Neural crest cell (in vitro differentiated cells): ENCODE data around the gene COL23A1. TPM values are rescaled to one million over a fixed set of nuclear protein-coding genes. Genes with fewer than 3 reads are reported as not detected.
"Not testable (repeated sequence)": the region's sequence is repeated elsewhere in the genome, so short reads cannot be mapped to it uniquely, and the experiment has no call there.

Experiments used
- DNase-seq: peaks from one replicate; pipeline ENCODE4 v3.0.0; 2021; ENCODE audit warnings: low read depth, mixed read lengths, low spot score
- H3K27ac Mint-ChIP-seq: one replicate; pipeline ENCODE4 v1.8.0; 2021; ENCODE audit warnings: mild to moderate bottlenecking, mixed read lengths; ENCODE audit not compliant: unreplicated experiment
- H3K27me3 Mint-ChIP-seq: 2 replicates; pipeline ENCODE4 v1.8.0; 2021; ENCODE audit warnings: low read depth, mild to moderate bottlenecking, mixed read lengths
- H3K36me3 Mint-ChIP-seq: 2 replicates; pipeline ENCODE4 v1.8.0; 2021; ENCODE audit warnings: low read depth, mild to moderate bottlenecking, mixed read lengths
- H3K4me1 Mint-ChIP-seq: 2 replicates; pipeline ENCODE4 v1.8.0; 2021; ENCODE audit warnings: mixed read lengths
- H3K4me3 Mint-ChIP-seq: one replicate; pipeline ENCODE4 v1.8.0; 2021; ENCODE audit warnings: mild to moderate bottlenecking, mixed read lengths
- H3K9me3 Mint-ChIP-seq: 2 replicates; pipeline ENCODE4 v1.8.0; 2021; ENCODE audit warnings: mixed read lengths
- total RNA-seq: library from RNA; stranded (reverse); gene quantifications from 2 replicates; pipeline ENCODE4 v1.2.1, GENCODE V29; 2021
- TF ChIP-seq, protein P1 (sequence below): fragments of 200-600 bp; sonication (generic); conservative IDR thresholded peaks from 2 replicates; pipeline ENCODE4 v1.5.0; 2021; ENCODE audit warnings: antibody characterized with exemption, mild to moderate bottlenecking

COL23A1 gene
- total RNA-seq, 1 donor from 2014 or later = 33.7 TPM

DNA sequence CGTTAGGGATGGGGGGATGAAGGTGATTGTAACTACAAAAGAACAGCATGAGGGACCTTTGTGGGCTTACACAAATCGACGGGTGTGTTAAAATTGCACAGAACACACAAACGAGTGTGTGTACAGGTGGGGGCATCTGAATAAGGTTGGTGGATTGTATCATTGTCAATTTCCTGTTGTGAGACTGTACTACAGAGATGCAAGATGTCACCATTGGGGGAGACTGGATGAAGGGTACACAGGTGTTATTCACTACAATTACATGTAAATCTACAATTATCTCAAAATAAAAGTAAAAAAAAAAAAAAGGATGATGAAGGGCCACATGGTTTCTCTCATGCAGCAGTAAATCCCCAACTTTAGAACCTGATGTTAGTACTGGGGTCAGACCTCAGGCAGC, 326.1 kb downstream of the COL23A1 start:
- no peaks in the 10 kb centered on the region for H3K27me3 Mint-ChIP-seq
- H3K36me3 Mint-ChIP-seq = peaks cover 2% of the 10 kb centered on the region
- H3K4me1 Mint-ChIP-seq = no peaks in the 10 kb centered on the region
- no peak overlapping the region for H3K4me3 Mint-ChIP-seq
- TF ChIP-seq, protein P1, sequence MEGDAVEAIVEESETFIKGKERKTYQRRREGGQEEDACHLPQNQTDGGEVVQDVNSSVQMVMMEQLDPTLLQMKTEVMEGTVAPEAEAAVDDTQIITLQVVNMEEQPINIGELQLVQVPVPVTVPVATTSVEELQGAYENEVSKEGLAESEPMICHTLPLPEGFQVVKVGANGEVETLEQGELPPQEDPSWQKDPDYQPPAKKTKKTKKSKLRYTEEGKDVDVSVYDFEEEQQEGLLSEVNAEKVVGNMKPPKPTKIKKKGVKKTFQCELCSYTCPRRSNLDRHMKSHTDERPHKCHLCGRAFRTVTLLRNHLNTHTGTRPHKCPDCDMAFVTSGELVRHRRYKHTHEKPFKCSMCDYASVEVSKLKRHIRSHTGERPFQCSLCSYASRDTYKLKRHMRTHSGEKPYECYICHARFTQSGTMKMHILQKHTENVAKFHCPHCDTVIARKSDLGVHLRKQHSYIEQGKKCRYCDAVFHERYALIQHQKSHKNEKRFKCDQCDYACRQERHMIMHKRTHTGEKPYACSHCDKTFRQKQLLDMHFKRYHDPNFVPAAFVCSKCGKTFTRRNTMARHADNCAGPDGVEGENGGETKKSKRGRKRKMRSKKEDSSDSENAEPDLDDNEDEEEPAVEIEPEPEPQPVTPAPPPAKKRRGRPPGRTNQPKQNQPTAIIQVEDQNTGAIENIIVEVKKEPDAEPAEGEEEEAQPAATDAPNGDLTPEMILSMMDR = no peak
- no peak overlapping the region for H3K27ac Mint-ChIP-seq
- DNase-seq = no peak
- no peaks in the 10 kb centered on the region for H3K9me3 Mint-ChIP-seq

DNA sequence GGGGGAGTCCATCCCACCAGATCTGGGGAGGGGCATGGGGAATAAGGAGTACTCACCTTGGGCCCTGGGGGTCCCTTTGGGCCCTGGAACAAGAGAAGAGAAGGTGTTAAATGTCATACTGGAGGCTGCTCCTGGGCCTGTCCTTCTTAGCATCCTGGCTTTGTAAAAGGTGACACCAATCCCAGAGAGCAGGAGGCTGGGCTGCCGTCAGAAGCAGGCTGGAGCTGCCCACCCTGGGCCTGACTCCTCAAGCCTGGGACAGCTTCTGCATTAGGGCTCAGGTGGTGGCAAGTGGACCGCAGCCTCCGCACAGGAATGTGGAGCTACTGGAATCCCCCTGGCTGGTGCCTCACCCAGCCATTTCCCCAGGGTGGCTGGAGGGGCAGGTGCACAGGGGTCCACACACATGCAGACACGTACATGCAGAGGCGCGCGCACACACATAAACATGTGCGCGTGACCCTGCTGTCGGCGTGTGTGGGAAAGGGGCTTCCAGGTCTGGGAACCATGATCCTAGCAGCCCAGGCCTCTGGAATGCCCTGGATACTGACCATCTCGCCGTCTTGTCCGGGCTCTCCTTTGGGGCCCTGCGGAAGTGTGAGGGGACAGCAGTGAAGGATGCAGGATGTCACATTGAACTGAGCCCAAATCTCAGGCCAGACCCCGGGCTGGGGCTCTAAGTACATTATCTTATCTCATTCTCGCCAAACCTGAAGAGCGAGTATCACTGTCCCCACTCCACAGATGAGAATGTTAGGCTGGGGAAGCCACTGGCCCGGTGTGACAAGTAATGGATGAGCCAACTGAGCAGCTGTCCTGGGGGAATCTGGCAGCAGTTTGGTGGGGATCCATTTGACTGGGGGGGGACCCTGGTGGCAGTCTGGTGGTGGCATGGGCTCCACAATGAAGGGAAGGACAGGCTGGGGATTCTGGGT, 328.3 kb downstream of the COL23A1 start:
- no peaks in the 10 kb centered on the region for H3K27me3 Mint-ChIP-seq
- no peak overlapping the region for H3K4me3 Mint-ChIP-seq
- TF ChIP-seq, protein P1 = no peak
- H3K4me1 Mint-ChIP-seq = no peaks in the 10 kb centered on the region
- peak overlapping the region; percentile 43 for H3K27ac Mint-ChIP-seq
- H3K36me3 Mint-ChIP-seq = peaks cover 2% of the 10 kb centered on the region
- no peaks in the 10 kb centered on the region for H3K9me3 Mint-ChIP-seq
- DNase-seq = no peak

DNA sequence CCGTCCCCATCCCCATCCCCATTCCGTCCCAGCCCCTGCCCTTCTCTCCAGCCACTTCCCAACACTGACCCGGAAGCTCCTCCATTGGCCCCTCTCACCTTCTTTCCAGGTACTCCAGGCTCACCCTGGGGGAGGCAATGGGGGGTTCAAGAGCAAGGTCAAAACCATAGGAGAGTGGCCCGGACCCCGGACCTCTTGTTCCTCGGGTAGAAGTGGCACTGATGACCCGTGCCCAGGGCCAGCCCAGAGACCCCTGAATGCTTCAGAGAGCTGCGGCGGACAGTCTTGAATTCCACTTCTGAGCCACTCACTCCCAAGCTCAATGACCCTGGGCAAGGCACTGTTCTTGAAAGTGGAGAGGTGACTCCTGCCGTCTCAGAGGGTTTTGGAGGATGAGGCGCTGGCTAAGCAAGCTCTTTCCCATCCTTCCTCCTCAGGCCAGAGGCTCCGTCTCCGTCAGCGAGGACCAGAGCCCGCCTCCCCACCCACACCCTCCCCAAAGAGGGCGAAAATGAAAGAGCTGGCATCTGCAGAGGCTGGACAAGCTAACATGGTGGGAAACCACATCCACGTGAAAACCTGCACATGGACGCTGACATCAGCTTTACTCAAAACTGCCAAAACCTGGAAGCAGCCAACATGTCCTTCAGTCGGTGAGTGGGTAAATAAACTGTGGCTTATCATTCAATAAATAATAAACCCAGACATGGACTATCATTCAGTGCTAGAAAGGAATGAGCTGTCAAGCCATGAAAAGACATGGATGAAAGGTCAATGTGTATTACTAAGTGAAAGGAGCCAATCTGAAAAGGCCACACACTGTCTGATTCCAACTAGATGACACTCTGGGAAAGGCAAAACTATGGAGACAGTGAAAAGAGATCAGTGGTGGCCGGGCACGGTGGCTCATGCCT, 330.3 kb downstream of the COL23A1 start:
- Mint-ChIP-seq H3K4me3 (no peak overlapping the region), H3K36me3 (peaks cover 2% of the 10 kb centered on the region), H3K9me3 (no peaks in the 10 kb centered on the region), H3K4me1 (no peaks in the 10 kb centered on the region), H3K27ac (peak overlapping the region; percentile 19), H3K27me3 (no peaks in the 10 kb centered on the region)
- TF ChIP-seq, protein P1 = no peak
- no peak for DNase-seq

DNA sequence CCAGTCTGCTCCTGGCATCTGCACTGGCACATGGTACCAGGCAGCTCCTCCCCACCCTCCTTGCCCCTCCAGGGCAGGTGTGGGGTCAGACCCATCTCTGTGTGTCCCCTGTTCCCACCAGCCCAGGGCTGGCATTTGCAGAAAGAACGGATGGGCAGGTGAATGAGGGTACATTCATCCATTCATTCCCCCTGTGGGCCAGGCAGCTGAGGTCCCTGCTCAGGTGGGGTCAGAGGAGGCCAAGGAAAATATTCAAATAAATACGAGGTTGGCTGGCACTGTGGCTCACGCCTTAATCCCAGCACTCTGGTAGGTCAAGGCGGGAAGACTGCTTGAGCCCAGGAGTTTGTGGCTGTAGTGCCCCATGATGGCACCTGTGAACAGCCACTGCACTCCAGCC, 332.5 kb downstream of the COL23A1 start:
- no peaks in the 10 kb centered on the region for H3K4me1 Mint-ChIP-seq
- no peak for DNase-seq
- no peaks in the 10 kb centered on the region for H3K27me3 Mint-ChIP-seq
- TF ChIP-seq, protein P1 = no peak
- H3K36me3 Mint-ChIP-seq = peaks cover 1% of the 10 kb centered on the region
- no peak overlapping the region for H3K4me3 Mint-ChIP-seq
- H3K27ac Mint-ChIP-seq = no peak overlapping the region
- H3K9me3 Mint-ChIP-seq = no peaks in the 10 kb centered on the region

DNA sequence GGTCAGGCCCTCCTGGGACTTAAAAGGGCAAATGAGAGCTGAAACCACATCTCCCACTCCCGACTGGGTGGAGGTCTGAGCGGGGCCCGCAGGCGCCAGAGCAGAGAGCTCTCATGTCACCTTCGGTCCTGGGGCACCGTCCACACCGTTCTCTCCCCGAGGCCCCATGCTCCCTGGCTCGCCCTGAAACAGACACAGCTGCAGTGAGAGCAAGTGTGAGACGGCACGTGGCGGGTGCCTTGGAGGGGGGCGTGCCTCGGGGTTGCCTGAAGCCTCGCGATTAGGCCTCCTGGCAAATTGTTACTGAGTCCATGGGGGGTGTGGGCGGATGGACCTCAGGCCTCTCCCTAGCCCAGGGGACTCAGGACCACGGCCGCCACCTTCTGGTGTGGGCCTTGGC, 333.4 kb downstream of the COL23A1 start:
- no peak for DNase-seq
- TF ChIP-seq, protein P1 = no peak
- no peaks in the 10 kb centered on the region for H3K4me1 Mint-ChIP-seq
- H3K4me3 Mint-ChIP-seq = no peak overlapping the region
- H3K36me3 Mint-ChIP-seq = no peaks in the 10 kb centered on the region
- no peaks in the 10 kb centered on the region for H3K9me3 Mint-ChIP-seq
- H3K27me3 Mint-ChIP-seq = no peaks in the 10 kb centered on the region
- H3K27ac Mint-ChIP-seq = no peak overlapping the region

DNA sequence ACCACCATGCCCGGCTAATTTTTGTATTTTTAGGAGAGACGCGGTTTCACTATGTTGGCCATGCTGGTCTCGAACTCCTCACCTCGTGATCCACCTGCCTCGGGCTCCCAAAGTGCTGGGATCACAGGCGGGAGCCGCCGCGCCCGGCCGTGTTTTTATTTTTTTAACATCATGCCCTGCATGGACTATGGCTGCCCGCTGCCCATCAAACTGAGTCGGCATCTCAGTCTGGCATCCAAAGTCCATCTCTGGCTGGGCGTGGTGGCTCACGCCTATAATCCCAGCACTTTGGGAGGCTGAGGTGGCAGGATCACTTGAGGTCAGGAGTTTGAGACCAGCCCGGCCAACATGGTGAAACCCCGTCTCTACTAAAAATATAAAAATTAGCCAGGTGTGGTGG, 336.6 kb downstream of the COL23A1 start:
- H3K36me3 Mint-ChIP-seq, H3K4me3 Mint-ChIP-seq, H3K27ac Mint-ChIP-seq, DNase-seq, H3K4me1 Mint-ChIP-seq, H3K9me3 Mint-ChIP-seq, H3K27me3 Mint-ChIP-seq: not testable (repeated sequence)
